Upper lobe of left lung (tissue), 6 donors: Measurements from ENCODE around the gene GATB. TPM values are rescaled to one million over a fixed set of nuclear protein-coding genes. Genes with fewer than 3 reads are reported as not detected.

Source experiments
- ATAC-seq, 2 donors: fragments of 200-7000 bp; cut with Tn5 transposase; one replicate each; pipeline ENCODE4 v1.9.1; 2022; ENCODE audit warnings: mild to moderate bottlenecking in 2 of 2, moderate library complexity in 2 of 2; ENCODE audit not compliant: low FRiP score in 2 of 2
- DNase-seq, 2 donors: peaks; one replicate each; pipeline ENCODE4 v3.0.0-alpha.2; 2019 to 2020
- H3K27ac ChIP-seq, 4 donors: fragments of 200-600 bp; sonication (generic); one replicate each; pipeline ENCODE4 v1.5.1; 2016 to 2019
- H3K27me3 ChIP-seq, 4 donors: fragments of 200-600 bp; sonication (generic); one replicate each; pipeline ENCODE4 v1.5.1; 2017 to 2019
- H3K36me3 ChIP-seq, 4 donors: fragments of 200-600 bp; sonication (generic); one replicate each; pipeline ENCODE4 v1.5.1; 2016 to 2019
- H3K4me1 ChIP-seq, 4 donors: fragments of 200-600 bp; sonication (generic); one replicate each; pipeline ENCODE4 v1.5.1; 2018 to 2019
- H3K4me3 ChIP-seq, 4 donors: fragments of 200-600 bp; sonication (generic); one replicate each; pipeline ENCODE4 v1.5.1; 2017 to 2019; ENCODE audit warnings: mild to moderate bottlenecking in 2 of 4, moderate library complexity in 1 of 4
- H3K9me3 ChIP-seq, 4 donors: fragments of 200-600 bp; sonication (generic); one replicate each; pipeline ENCODE4 v1.5.1; 2018 to 2019
- EP300 ChIP-seq, 4 donors: sonication (generic); formaldehyde crosslinking; IDR thresholded peaks; one replicate each; pipeline ENCODE4 v1.5.1; 2017; ENCODE audit warnings: antibody characterized with exemption in 4 of 4, control low read depth in 2 of 4
- POLR2A ChIP-seq, 4 donors: fragments of 450-650 bp; IDR thresholded peaks; one replicate each; pipeline ENCODE4 v1.5.1; 2016 to 2017; ENCODE audit warnings: antibody characterized with exemption in 4 of 4, mild to moderate bottlenecking in 2 of 4
- POLR2AphosphoS5 ChIP-seq, 2 donors: sonication (generic); formaldehyde crosslinking; IDR thresholded peaks; one replicate each; pipeline ENCODE4 v1.5.1; 2017; ENCODE audit warnings: antibody characterized with exemption in 2 of 2
- WGBS, 2 donors: methylation state at CpG; one replicate each; pipeline ENCODE4 v1.1.5; 2017 to 2018; 5-methylcytosine and 5-hydroxymethylcytosine counted together
- total RNA-seq, 6 donors: library from RNA; depleted of rRNA in 4 of 6; stranded (reverse); fragments of >200 nt in 4 of 6; gene quantifications; one replicate each; pipeline versions ENCODE4 v1.1.0 to v1.2.1, GENCODE V29; 2016 to 2021
- TF ChIP-seq, protein P1 (sequence below), 6 experiments: fragments of 450-650 bp in 4 of 6; fragments of 200-600 bp in 2 of 6; sonication (generic) in 2 of 6; IDR thresholded peaks; one replicate each; pipeline ENCODE4 v1.5.1; 2016 to 2019; ENCODE audit warnings: antibody characterized with exemption in 6 of 6
- donor health status: DM: no; HTN: no; CAD: no; lungs with moderate emphysema.
- donor health status: DM: no; HTN: yes; CAD: no; lungs with severe emphysema.

Gene GATB
- total RNA-seq, 6 donors from 2014 or later: 13.1 to 21.9 (median 14.5) TPM

DNA sequence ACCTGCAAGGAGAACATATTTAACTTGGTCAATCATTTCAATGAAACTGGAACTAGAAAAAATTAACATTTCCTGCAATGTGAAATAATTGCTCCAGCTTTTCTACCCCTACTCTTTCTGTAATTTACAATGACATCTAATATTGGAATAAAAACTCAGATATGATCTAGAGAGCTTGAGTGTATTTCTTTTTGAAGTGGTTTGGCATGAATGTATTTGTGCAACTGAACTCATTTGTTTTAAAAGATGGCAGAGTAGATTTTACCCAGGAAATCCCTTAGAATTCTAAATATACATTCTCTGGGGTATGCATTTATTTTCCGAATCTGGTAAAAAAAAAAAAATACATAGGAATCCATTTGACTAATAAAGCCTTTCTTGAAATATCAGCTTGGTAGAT is 21.5 kb upstream of the GATB start:
- no peak for ATAC-seq
- H3K9me3 ChIP-seq: no peaks in the 10 kb centered on the region

DNA sequence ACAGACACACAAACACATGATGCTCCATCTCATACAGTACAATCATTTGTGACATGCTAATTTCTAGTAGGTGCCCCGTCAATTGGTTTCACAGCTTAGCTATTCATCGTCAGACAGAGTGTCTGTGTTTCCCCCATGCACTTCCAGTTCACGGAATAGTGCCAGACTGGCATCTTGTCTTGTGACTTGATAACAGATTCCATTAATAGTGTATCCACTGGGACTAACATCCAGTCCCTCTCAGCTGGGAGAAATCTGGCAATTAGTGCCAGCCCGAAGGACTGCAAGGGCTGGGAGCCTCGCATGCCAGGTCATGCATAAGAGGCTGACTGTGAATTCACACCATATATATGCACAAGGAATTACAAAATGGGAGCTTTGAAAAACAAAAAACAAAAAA is 20.2 kb upstream of the GATB start:
- no peak for ATAC-seq
- 75 to 76% methylated on average over 5 of the region's 5 CpGs for WGBS, 2 donors
- no peaks in the 10 kb centered on the region for H3K9me3 ChIP-seq
- DNase-seq: no peak
- H3K4me1 ChIP-seq: no peaks in the 10 kb centered on the region
- no peak overlapping the region for H3K27ac ChIP-seq
- TF ChIP-seq EP300 (IDR thresholded peaks at IDR 0.05) (no peak), POLR2A (IDR thresholded peaks at IDR 0.05) (no peak), POLR2AphosphoS5 (IDR thresholded peaks at IDR 0.05) (no peak)
- TF ChIP-seq, protein P1, sequence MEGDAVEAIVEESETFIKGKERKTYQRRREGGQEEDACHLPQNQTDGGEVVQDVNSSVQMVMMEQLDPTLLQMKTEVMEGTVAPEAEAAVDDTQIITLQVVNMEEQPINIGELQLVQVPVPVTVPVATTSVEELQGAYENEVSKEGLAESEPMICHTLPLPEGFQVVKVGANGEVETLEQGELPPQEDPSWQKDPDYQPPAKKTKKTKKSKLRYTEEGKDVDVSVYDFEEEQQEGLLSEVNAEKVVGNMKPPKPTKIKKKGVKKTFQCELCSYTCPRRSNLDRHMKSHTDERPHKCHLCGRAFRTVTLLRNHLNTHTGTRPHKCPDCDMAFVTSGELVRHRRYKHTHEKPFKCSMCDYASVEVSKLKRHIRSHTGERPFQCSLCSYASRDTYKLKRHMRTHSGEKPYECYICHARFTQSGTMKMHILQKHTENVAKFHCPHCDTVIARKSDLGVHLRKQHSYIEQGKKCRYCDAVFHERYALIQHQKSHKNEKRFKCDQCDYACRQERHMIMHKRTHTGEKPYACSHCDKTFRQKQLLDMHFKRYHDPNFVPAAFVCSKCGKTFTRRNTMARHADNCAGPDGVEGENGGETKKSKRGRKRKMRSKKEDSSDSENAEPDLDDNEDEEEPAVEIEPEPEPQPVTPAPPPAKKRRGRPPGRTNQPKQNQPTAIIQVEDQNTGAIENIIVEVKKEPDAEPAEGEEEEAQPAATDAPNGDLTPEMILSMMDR (IDR thresholded peaks at IDR 0.05): no peak
- H3K36me3 ChIP-seq: no peaks in the 10 kb centered on the region
- H3K4me3 ChIP-seq: no peak overlapping the region
- H3K27me3 ChIP-seq: no peaks in the 10 kb centered on the region

More for the DNA sequence above, 21.5 kb upstream of the GATB start:
- H3K27me3 ChIP-seq: no peaks in the 10 kb centered on the region
- no peak overlapping the region for H3K4me3 ChIP-seq
- H3K27ac ChIP-seq: no peak overlapping the region
- H3K4me1 ChIP-seq: no peaks in the 10 kb centered on the region
- TF ChIP-seq POLR2A (IDR thresholded peaks at IDR 0.05) (no peak), POLR2AphosphoS5 (IDR thresholded peaks at IDR 0.05) (no peak), EP300 (IDR thresholded peaks at IDR 0.05) (no peak)
- TF ChIP-seq, protein P1 (IDR thresholded peaks at IDR 0.05): no peak
- WGBS, 2 donors: 73 to 77% methylated on average over 1 of the region's 1 CpG
- no peaks in the 10 kb centered on the region for H3K36me3 ChIP-seq
- DNase-seq: no peak

- Histone ChIP-seq H3K4me1 (no peaks in the 10 kb centered on the region), H3K4me3 (no peak overlapping the region), H3K27ac (no peak overlapping the region), H3K9me3 (peaks cover 0 to 6% (median 2%) of the 10 kb centered on the region in 4 donors), H3K27me3 (no peaks in the 10 kb centered on the region), H3K36me3 (no peaks in the 10 kb centered on the region)
- 79 to 80% methylated on average over 1 of the region's 1 CpG for WGBS, 2 donors
- TF ChIP-seq, protein P1 (IDR thresholded peaks at IDR 0.05): no peak
- TF ChIP-seq POLR2AphosphoS5 (IDR thresholded peaks at IDR 0.05) (no peak), EP300 (IDR thresholded peaks at IDR 0.05) (no peak), POLR2A (IDR thresholded peaks at IDR 0.05) (no peak)
- no peak for DNase-seq
- no peak for ATAC-seq
These were observed 16.7 kb upstream of the GATB start for GRCh38 chr4:151777471-151777870.

DNA sequence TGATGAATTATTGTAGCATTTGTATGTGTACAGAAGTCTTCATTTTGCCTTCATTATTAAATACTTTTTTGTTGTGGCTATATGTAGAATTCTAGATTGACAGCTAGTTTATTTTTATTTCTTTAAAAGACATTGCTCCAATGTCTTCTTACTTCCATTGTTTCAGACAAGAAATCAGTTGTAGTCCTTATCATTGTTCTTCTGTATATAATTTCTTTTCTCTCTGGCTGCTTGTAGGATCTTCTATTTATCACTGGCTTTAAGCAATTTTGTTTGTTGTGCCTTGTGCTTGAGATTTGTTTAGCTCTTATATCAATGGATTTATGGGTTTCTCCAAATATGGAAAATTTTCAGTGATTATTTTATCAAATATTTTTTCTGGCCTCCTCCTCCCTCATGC is 13.5 kb upstream of the GATB start:
- H3K27me3 ChIP-seq: no peaks in the 10 kb centered on the region
- TF ChIP-seq POLR2AphosphoS5 (IDR thresholded peaks at IDR 0.05) (no peak), EP300 (IDR thresholded peaks at IDR 0.05) (no peak), POLR2A (IDR thresholded peaks at IDR 0.05) (no peak)
- TF ChIP-seq, protein P1 (IDR thresholded peaks at IDR 0.05): no peak
- peaks cover 0 to 6% (median 2%) of the 10 kb centered on the region in 4 donors for H3K9me3 ChIP-seq
- DNase-seq: no peak
- H3K27ac ChIP-seq: no peak overlapping the region
- H3K36me3 ChIP-seq: no peaks in the 10 kb centered on the region
- H3K4me3 ChIP-seq: no peak overlapping the region
- no peaks in the 10 kb centered on the region for H3K4me1 ChIP-seq
- no peak for ATAC-seq

DNA sequence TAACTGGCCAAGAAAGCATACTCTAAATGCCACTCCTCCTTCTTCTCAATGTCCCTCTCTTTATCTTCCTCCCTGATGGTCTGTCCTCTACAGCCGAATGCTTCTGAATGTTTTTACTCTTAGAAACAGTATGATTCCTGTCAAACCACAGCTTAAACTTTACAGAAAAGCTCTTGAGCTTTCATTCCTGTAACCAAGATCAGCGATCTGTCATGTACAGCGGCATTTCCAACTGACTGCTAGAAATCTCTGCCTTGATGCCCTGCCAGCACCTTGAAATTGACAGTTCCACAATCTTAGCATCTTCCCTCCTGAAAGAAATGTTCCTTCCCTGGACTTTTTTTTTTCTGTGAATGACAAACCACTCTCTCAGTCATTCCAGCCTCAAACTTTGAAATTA is 11.5 kb upstream of the GATB start:
- no peaks in the 10 kb centered on the region for H3K4me1 ChIP-seq
- ATAC-seq (no peak), DNase-seq (no peak)
- no peak for TF ChIP-seq EP300 (IDR thresholded peaks at IDR 0.05)
- no peak for TF ChIP-seq POLR2AphosphoS5 (IDR thresholded peaks at IDR 0.05)
- TF ChIP-seq, protein P1 (IDR thresholded peaks at IDR 0.05): no peak
- no peak for TF ChIP-seq POLR2A (IDR thresholded peaks at IDR 0.05)
- WGBS, 2 donors: 76 to 77% methylated on average over 3 of the region's 3 CpGs
- H3K36me3 ChIP-seq: no peaks in the 10 kb centered on the region
- H3K4me3 ChIP-seq: no peak overlapping the region
- no peak overlapping the region for H3K27ac ChIP-seq
- H3K27me3 ChIP-seq: no peaks in the 10 kb centered on the region
- H3K9me3 ChIP-seq: peaks cover 0 to 6% (median 2%) of the 10 kb centered on the region in 4 donors
